Measurements from ENCODE around the gene CLASP1.

DNA sequence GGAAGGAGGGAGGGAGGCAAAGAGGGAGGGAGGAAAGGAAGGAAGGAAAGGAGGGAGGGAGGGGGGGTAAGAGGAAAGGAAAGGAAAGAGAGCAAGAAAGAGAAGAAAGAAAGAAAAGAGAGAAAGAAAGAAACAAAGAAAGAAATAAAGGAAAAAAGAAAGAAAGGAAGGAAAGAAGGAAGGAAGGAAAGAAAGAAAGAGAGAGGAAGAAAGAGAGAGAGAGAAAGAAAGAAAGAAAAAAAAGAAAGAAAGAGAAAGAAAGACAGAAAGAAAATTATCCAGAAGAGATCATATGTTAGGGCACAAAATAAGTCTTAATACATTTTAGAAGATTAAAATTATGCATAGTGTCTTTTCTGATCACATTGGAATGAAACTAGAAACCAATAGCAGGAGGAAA is 339.9 kb downstream of the CLASP1 start:
- TF ChIP-seq TAF1 (IDR thresholded peaks at IDR 0.05; ENCODE audit: low read depth, low read length) (no peak), POLR2A (IDR thresholded peaks at IDR 0.05; ENCODE audit: low read depth, low read length) (no peak), PAX5 (IDR thresholded peaks at IDR 0.05; ENCODE audit: insufficient read depth, low read length, severe bottlenecking) (no peak), POLR2AphosphoS5 (IDR thresholded peaks at IDR 0.05; ENCODE audit: low read depth, low read length) (no peak), POU2F2 (IDR thresholded peaks at IDR 0.05; ENCODE audit: low read depth, low read length) (no peak), SPI1 (IDR thresholded peaks at IDR 0.05; ENCODE audit: low read depth, low read length) (no peak)

Data from GM12891 (cell line).